Colonic mucosa (tissue), 4 donors: ENCODE data around the gene HNRNPL. TPM values are rescaled to one million over a fixed set of nuclear protein-coding genes. Genes with fewer than 3 reads are reported as not detected.
"Not testable (repeated sequence)": the region's sequence is repeated elsewhere in the genome, so short reads cannot be mapped to it uniquely, and the experiment has no call there.

ENCODE experiments used
- DNase-seq: peaks from one replicate; pipeline ENCODE4 v3.0.0-alpha.2; 2020
- H3K27ac ChIP-seq: fragments of 200-600 bp; one replicate; pipeline ENCODE4 v1.8.0; 2021
- H3K27me3 ChIP-seq: fragments of 200-600 bp; one replicate; pipeline ENCODE4 v1.8.0; 2021
- H3K36me3 ChIP-seq: fragments of 200-600 bp; one replicate; pipeline ENCODE4 v1.8.0; 2021
- H3K4me1 ChIP-seq: fragments of 200-600 bp; one replicate; pipeline ENCODE4 v1.8.0; 2021; ENCODE audit warnings: mild to moderate bottlenecking
- H3K4me3 ChIP-seq: fragments of 200-600 bp; one replicate; pipeline ENCODE4 v1.8.0; 2021
- H3K9ac ChIP-seq, 2 donors: one replicate each; pipeline ENCODE4 v1.7.0; 2013; ENCODE audit warnings: control low read depth in 2 of 2, low read depth in 2 of 2, low read length in 2 of 2
- H3K9me3 ChIP-seq: fragments of 200-600 bp; one replicate; pipeline ENCODE4 v1.8.0; 2021
- intact Hi-C: fragments of 100-400 bp; cut with DNase I; formaldehyde crosslinking; loops from one replicate; pipeline ENCODE4 v1.14.1; 2022
- total RNA-seq, 2 donors: library from RNA; stranded (reverse); fragmentation: NEBNext Ultra II Directional in 1 of 2; extraction: Animal tissue kit (Norgen Biotek cat#: 25700) in 1 of 2; gene quantifications; one replicate each; pipeline ENCODE4 v1.2.1, GENCODE V29; 2021
- TF ChIP-seq, protein P1 (sequence below): fragments of 200-600 bp; IDR thresholded peaks from one replicate; pipeline ENCODE4 v1.8.0; 2022; ENCODE audit warnings: antibody characterized with exemption, mild to moderate bottlenecking
- donor health status: healthy.
- donor health status: DM: no; HTN: no; CAD: no.
- donor health status: DM: no; HTN: no; CAD: no.

The HNRNPL gene
- total RNA-seq, 2 donors from 2014 or later: 305 to 418 TPM

DNA sequence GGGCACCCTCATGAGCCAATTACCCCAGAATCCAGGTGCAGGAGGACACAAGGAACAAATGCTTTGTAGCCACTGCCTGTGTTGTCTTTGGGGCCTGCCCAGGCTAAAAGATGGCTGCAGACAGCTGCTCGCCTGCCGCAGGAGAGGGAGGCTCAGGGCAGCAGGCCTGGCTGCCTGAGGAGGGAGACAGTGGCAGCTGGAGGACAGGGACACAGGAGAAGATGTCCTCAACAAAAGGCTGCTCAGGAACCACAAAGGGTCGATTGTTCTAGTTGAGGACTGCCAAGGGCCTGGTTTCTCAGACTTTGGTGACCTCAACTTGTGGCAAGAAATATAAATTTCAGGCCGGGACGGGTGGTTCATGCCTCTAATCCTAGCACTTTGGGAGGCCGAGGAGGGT is 42.0 kb upstream of the HNRNPL start:
- Histone ChIP-seq H3K4me1 (no peaks in the 10 kb centered on the region), H3K27me3 (no peaks in the 10 kb centered on the region), H3K9me3 (no peaks in the 10 kb centered on the region), H3K36me3 (no peaks in the 10 kb centered on the region), H3K27ac (no peak overlapping the region), H3K9ac (no peak overlapping the region), H3K4me3 (no peak overlapping the region)
- DNase-seq: no peak
- intact Hi-C loops: no loop called here
- TF ChIP-seq, protein P1, sequence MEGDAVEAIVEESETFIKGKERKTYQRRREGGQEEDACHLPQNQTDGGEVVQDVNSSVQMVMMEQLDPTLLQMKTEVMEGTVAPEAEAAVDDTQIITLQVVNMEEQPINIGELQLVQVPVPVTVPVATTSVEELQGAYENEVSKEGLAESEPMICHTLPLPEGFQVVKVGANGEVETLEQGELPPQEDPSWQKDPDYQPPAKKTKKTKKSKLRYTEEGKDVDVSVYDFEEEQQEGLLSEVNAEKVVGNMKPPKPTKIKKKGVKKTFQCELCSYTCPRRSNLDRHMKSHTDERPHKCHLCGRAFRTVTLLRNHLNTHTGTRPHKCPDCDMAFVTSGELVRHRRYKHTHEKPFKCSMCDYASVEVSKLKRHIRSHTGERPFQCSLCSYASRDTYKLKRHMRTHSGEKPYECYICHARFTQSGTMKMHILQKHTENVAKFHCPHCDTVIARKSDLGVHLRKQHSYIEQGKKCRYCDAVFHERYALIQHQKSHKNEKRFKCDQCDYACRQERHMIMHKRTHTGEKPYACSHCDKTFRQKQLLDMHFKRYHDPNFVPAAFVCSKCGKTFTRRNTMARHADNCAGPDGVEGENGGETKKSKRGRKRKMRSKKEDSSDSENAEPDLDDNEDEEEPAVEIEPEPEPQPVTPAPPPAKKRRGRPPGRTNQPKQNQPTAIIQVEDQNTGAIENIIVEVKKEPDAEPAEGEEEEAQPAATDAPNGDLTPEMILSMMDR: no peak

DNA sequence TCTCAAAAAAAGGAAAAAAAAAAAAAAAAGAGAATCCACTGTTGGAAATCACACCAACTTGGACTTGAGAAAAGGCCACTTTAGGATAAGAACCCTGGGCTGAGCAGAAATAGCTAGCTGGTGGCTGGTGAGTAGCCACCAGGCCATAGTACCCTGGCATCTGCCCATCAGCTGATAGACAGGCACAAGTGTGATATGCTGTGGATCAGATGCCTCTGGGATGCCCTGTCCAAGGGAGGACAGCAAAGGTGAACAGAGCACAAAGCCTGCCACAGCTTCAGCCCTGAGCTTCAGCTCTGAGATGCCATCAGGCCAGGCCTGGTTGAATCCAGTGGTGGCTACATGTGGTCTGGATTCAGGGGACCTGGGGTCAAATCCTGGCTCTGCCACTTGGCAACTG is 40.9 kb upstream of the HNRNPL start:
- Histone ChIP-seq H3K27me3 (no peaks in the 10 kb centered on the region), H3K9me3 (no peaks in the 10 kb centered on the region), H3K27ac (no peak overlapping the region), H3K9ac (no peak overlapping the region), H3K4me3 (no peak overlapping the region), H3K36me3 (no peaks in the 10 kb centered on the region), H3K4me1 (no peaks in the 10 kb centered on the region)
- intact Hi-C loops: no loop called here
- no peak for DNase-seq
- TF ChIP-seq, protein P1: no peak

DNA sequence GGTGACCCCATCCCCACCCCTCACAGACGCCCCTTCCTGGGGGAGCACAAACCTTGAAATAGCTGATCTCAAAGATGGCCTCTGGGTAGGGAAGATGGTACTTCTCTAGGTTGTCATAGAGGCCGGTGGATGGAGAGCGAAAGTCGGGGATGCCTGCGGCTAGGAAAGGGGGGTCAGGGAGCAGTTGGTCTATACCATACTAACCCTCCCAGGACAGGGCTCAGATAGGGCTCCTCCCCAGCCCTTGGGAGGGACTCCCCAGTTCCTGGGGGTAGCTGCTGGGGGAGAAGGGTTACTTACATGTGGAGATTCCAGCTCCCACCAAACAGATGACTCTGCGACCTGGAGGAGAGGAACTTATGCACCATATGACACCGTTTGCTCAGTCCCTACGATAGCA is 40.0 kb upstream of the HNRNPL start:
- TF ChIP-seq, protein P1: no peak
- no peaks in the 10 kb centered on the region for H3K9me3 ChIP-seq

DNA sequence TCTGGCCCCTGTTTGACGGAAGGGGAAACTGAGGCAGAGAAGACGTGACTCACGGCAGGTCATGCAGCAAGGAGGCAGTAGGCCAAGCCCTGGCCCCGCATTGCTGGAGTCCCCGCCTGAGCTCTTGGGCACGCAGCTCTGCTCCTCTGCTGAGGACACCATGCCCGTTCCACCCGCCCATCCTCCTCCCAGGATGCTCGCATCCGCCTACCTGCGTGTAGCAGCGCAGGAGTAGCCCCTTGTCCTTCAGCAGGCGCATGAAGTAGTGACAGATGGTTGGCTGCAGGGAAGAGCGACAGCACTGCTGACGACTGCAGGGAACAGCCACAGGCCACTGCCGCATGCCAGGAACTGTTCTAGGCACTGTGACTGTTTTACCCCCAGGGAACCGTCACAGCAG is 39.1 kb upstream of the HNRNPL start:
- no peak for DNase-seq
- intact Hi-C loops: no loop called here
- H3K4me1 ChIP-seq: no peaks in the 10 kb centered on the region
- H3K27me3 ChIP-seq: no peaks in the 10 kb centered on the region
- H3K27ac ChIP-seq: no peak overlapping the region
- H3K36me3 ChIP-seq: no peaks in the 10 kb centered on the region
- no peak overlapping the region for H3K9ac ChIP-seq
- TF ChIP-seq, protein P1: no peak
- H3K9me3 ChIP-seq: no peaks in the 10 kb centered on the region
- no peak overlapping the region for H3K4me3 ChIP-seq

More for the DNA sequence above, 40.0 kb upstream of the HNRNPL start:
- intact Hi-C loops: no loop called here
- H3K9ac ChIP-seq: no peak overlapping the region
- no peak overlapping the region for H3K27ac ChIP-seq
- H3K4me1 ChIP-seq: no peaks in the 10 kb centered on the region
- no peak for DNase-seq
- H3K36me3 ChIP-seq: no peaks in the 10 kb centered on the region
- H3K27me3 ChIP-seq: no peaks in the 10 kb centered on the region
- H3K4me3 ChIP-seq: no peak overlapping the region

DNA sequence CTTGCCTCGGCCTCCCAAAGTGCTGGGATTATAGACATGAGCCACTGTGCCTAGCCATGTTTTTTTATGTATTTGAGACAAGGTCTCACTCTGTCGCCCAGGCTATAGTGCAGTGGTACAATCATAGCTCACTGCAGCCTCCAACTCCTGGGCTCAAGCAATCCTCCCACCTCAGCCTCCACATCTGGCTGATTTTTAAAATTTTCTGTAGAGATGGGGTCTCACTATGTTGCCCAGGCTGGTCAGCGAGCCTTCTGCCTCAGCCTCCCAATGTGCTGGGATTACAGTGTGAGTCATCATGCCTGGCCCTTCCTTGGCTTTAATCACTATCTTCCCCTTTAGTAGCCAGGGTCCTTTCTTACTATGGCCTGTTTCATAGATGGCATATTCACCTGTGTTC is 34.9 kb upstream of the HNRNPL start:
- H3K9ac ChIP-seq, H3K36me3 ChIP-seq, H3K9me3 ChIP-seq, intact Hi-C loops, DNase-seq, H3K4me1 ChIP-seq, H3K27ac ChIP-seq, H3K27me3 ChIP-seq, H3K4me3 ChIP-seq: not testable (repeated sequence)

DNA sequence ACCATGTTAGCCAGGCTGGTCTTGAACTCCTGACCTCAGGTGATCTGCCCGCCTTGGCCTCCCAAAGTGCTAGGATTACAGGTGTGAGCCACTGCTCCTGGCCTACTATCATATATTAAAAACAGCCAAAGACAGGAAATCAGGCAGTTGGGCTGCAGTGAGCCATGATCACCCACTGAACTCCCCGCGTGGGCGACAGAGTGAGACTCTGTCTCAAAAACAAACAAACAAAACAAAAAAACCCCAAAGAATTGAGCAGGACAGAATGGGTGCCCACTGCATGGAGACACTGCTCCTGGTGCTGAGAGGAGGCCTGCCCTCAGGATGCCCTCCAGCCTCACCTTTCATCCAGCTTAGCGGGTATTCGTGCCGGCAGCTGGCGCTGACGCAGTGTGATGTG is 33.5 kb upstream of the HNRNPL start:
- H3K4me1 ChIP-seq: peaks cover 4% of the 10 kb centered on the region
- no peak overlapping the region for H3K9ac ChIP-seq
- H3K27ac ChIP-seq: no peak overlapping the region
- intact Hi-C loops: no loop called here
- no peaks in the 10 kb centered on the region for H3K36me3 ChIP-seq
- H3K9me3 ChIP-seq: no peaks in the 10 kb centered on the region
- DNase-seq: no peak
- H3K27me3 ChIP-seq: no peaks in the 10 kb centered on the region
- H3K4me3 ChIP-seq: no peak overlapping the region
- TF ChIP-seq, protein P1: no peak
